ENCODE measurements around the gene GID4. TPM values are rescaled to one million over a fixed set of nuclear protein-coding genes. Genes with fewer than 3 reads are reported as not detected.
A peak's percentile ranks its signal among the peaks of the same experiment; 100 is the strongest.

GID4 gene
- total and polyA plus RNA-seq, 2 of the 13 experiments (the other 11 are each of a cell fraction or from before 2014, with no cell fraction given), result 4.3 to 6.1 TPM

DNA sequence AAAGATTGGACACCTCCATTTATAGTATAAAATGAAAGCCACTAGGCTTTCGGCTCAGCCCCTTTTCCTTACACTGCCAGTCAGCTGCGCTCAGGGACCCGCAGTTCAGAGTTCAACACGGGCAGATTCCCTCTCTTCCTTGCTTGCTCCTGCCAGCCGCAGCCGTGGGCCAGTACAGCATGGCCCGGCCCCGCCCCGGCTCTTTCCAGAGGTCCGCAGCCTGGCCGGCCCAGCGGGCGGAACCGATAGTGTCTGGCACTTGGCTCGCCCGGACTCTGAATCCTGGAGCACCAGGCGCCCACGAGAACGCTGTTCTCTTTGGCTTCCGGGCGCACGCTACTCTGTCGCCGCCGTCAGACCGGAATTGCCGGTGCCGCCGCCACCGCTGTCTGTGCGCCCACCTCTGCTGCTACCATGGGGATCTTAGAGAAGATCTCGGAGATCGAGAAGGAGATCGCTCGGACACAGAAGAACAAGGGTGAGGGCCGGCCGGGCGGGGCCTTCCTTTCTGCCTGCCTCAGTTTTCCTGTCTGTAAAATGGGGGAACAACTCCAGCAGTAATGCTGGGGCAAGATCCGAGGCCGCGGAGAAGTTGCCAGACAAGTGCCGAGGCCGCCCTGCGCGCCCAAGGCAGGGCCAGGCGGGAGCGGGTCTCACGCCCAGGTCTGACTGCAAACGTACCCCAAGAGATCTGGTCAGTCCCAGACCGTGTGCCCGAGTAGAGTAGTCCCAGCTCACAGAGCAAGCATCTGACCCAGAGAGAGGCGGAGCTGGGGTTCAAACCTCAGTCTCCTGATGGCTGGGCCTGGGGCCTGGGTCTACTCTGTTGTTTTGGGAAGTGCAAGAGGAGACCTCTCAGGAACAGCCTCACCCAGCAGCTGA, 48.6 kb downstream of the GID4 start, which contains the start of gene DRG2 (continued):
- TF ChIP-seq ZBED4 (CRISPR knock-in tag; IDR thresholded peaks at IDR 0.05; ENCODE audit: borderline replicate concordance), result peak; percentile 99
- peak; percentile 89 for TF ChIP-seq MXD4 (CRISPR knock-in tag; IDR thresholded peaks at IDR 0.05)
- TF ChIP-seq, protein P1, sequence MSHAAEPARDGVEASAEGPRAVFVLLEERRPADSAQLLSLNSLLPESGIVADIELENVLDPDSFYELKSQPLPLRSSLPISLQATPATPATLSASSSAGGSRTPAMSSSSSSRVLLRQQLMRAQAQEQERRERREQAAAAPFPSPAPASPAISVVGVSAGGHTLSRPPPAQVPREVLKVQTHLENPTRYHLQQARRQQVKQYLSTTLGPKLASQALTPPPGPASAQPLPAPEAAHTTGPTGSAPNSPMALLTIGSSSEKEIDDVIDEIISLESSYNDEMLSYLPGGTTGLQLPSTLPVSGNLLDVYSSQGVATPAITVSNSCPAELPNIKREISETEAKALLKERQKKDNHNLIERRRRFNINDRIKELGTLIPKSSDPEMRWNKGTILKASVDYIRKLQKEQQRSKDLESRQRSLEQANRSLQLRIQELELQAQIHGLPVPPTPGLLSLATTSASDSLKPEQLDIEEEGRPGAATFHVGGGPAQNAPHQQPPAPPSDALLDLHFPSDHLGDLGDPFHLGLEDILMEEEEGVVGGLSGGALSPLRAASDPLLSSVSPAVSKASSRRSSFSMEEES (CRISPR knock-in tag; IDR thresholded peaks at IDR 0.05), result peak; percentile 79
- peak; percentile 84; the same call in 1 of the 2 replicates for TF ChIP-seq ZSCAN21 (CRISPR knock-in tag; IDR thresholded peaks at IDR 0.05; ENCODE audit: borderline replicate concordance)
- TF ChIP-seq HMG20A (CRISPR knock-in tag; IDR thresholded peaks at IDR 0.05; ENCODE audit: borderline replicate concordance), result peak; percentile 77
- no peak for TF ChIP-seq ZNF597 (CRISPR knock-in tag; IDR thresholded peaks at IDR 0.05)
- peak; percentile 75 for TF ChIP-seq SOX5 (CRISPR knock-in tag; IDR thresholded peaks at IDR 0.05; ENCODE audit: borderline replicate concordance)
- TF ChIP-seq, protein P2, sequence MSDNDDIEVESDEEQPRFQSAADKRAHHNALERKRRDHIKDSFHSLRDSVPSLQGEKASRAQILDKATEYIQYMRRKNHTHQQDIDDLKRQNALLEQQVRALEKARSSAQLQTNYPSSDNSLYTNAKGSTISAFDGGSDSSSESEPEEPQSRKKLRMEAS (IDR thresholded peaks at IDR 0.05), result peak; percentile 95
- peak; percentile 63; the same call in 1 of the 2 replicates for TF ChIP-seq IRX3 (CRISPR knock-in tag; IDR thresholded peaks at IDR 0.05; ENCODE audit: borderline replicate concordance, low read depth)
- peak; percentile 85; the same call in 1 of the 2 replicates for TF ChIP-seq ZNF564 (CRISPR knock-in tag; IDR thresholded peaks at IDR 0.05)
- TF ChIP-seq EEA1 (CRISPR knock-in tag; IDR thresholded peaks at IDR 0.05; ENCODE audit: borderline replicate concordance), result no peak
- no peak for TF ChIP-seq SRSF9 (IDR thresholded peaks at IDR 0.05; ENCODE audit: borderline replicate concordance, insufficient read depth, low read depth, low read length, poor library complexity, severe bottlenecking)
- peak; percentile 91; the same call in 1 of the 2 replicates for TF ChIP-seq ZNF878 (CRISPR knock-in tag; IDR thresholded peaks at IDR 0.05)
- peak; percentile 72; the same call in 1 of the 2 replicates for TF ChIP-seq ZNF329 (CRISPR knock-in tag; IDR thresholded peaks at IDR 0.05; ENCODE audit: low read depth)
- TF ChIP-seq SP2 (CRISPR knock-in tag; IDR thresholded peaks at IDR 0.05), result no peak; the same call in 1 of the 2 replicates
- 0 out of 2 replicates have a peak, but pooled peaks have one; percentile 36 for TF ChIP-seq ZNF746 (CRISPR knock-in tag; IDR thresholded peaks at IDR 0.05)
- TF ChIP-seq BORCS8-MEF2B (CRISPR knock-in tag; IDR thresholded peaks at IDR 0.05), result peak; percentile 61; the same call in 1 of the 2 replicates
- no peak for TF ChIP-seq TEAD2 (CRISPR knock-in tag; IDR thresholded peaks at IDR 0.05)
- no peak for TF ChIP-seq JUNB (CRISPR knock-in tag; IDR thresholded peaks at IDR 0.05; ENCODE audit: borderline replicate concordance)
- TF ChIP-seq, protein P3, sequence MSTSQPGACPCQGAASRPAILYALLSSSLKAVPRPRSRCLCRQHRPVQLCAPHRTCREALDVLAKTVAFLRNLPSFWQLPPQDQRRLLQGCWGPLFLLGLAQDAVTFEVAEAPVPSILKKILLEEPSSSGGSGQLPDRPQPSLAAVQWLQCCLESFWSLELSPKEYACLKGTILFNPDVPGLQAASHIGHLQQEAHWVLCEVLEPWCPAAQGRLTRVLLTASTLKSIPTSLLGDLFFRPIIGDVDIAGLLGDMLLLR (CRISPR knock-in tag; IDR thresholded peaks at IDR 0.05), result peak; percentile 79
- peak; percentile 87 for TF ChIP-seq YY1 (IDR thresholded peaks at IDR 0.05; ENCODE audit: insufficient read depth, insufficient replicate concordance, low read depth, low read length)

Measured in HepG2 (cell line).